ENCODE data around the gene TTN. TPM values are rescaled to one million over a fixed set of nuclear protein-coding genes. Genes with fewer than 3 reads are reported as not detected.

Gene TTN
- total RNA-seq, 1 donor from 2014 or later = 12.2 TPM

DNA sequence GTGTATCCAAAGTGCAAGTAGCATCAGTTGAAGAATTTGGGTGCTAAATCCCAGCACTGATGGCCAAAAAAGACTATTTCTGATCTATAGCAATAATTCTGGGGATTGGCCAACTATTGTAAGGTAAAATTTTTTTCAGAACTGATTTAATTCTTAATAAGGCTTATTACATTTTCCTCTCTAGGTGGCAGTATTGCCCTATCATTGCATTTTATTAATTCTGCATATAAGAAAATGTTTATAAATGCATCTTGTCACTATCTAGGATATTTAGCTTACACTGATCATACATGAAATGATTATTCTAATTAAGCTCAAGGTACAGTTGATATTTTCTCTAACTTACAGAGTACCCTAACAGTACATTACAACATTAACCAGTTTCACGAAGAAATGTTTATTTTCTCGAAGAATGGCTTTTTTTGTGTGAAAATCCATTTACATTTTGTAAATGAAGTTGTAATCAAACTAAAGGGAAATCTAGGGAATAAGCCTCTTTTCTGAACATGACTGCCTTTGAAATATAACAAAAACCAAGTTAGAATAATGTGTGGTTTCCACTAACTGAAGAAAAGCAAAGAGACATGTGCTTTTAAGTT lies 11.0 kb downstream of the TTN start:
- TF ChIP-seq, protein P1, sequence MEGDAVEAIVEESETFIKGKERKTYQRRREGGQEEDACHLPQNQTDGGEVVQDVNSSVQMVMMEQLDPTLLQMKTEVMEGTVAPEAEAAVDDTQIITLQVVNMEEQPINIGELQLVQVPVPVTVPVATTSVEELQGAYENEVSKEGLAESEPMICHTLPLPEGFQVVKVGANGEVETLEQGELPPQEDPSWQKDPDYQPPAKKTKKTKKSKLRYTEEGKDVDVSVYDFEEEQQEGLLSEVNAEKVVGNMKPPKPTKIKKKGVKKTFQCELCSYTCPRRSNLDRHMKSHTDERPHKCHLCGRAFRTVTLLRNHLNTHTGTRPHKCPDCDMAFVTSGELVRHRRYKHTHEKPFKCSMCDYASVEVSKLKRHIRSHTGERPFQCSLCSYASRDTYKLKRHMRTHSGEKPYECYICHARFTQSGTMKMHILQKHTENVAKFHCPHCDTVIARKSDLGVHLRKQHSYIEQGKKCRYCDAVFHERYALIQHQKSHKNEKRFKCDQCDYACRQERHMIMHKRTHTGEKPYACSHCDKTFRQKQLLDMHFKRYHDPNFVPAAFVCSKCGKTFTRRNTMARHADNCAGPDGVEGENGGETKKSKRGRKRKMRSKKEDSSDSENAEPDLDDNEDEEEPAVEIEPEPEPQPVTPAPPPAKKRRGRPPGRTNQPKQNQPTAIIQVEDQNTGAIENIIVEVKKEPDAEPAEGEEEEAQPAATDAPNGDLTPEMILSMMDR (IDR thresholded peaks at IDR 0.05; ENCODE audit: unreplicated experiment) = peak; percentile 71
- DNase-seq (ENCODE audit: low spot score, unreplicated experiment) = no peak
- no peak overlapping the region for H3K4me3 Mint-ChIP-seq (ENCODE audit: low read depth)
- peaks cover 11% of the 10 kb centered on the region for H3K36me3 Mint-ChIP-seq (ENCODE audit: insufficient read depth)
- peaks cover 4% of the 10 kb centered on the region for H3K9me3 Mint-ChIP-seq (ENCODE audit: low read depth)
- no peaks in the 10 kb centered on the region for H3K27me3 Mint-ChIP-seq
- no peaks in the 10 kb centered on the region for H3K4me1 Mint-ChIP-seq (ENCODE audit: low read depth)
- no peak overlapping the region for H3K27ac Mint-ChIP-seq

DNA sequence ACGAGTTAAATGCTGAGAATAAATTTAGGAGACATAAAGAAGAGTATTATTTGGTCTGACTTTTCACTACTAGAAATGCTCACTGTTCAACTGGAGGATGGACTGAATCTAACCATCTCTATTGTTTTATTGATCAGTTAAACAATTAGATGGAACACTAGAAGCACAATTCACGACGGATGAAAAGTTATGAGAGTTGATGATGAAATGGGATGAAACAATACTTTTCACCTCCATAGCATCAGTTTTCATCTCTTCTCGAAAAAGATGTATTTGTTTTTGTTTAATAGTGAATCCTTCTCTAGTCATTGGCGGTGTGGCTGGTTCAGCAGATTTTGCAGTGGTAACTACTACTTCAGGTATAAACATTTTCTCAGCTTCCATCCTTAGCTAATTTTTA lies 19.3 kb downstream of the TTN start:
- H3K27me3 Mint-ChIP-seq = no peaks in the 10 kb centered on the region
- H3K4me1 Mint-ChIP-seq (ENCODE audit: low read depth) = no peaks in the 10 kb centered on the region
- no peak overlapping the region for H3K4me3 Mint-ChIP-seq (ENCODE audit: low read depth)
- H3K27ac Mint-ChIP-seq = no peak overlapping the region
- H3K9me3 Mint-ChIP-seq (ENCODE audit: low read depth) = no peaks in the 10 kb centered on the region
- peaks cover under 1% of the 10 kb centered on the region for H3K36me3 Mint-ChIP-seq (ENCODE audit: insufficient read depth)
- no peak for DNase-seq (ENCODE audit: low spot score, unreplicated experiment)
- TF ChIP-seq, protein P1 (IDR thresholded peaks at IDR 0.05; ENCODE audit: unreplicated experiment) = no peak

DNA sequence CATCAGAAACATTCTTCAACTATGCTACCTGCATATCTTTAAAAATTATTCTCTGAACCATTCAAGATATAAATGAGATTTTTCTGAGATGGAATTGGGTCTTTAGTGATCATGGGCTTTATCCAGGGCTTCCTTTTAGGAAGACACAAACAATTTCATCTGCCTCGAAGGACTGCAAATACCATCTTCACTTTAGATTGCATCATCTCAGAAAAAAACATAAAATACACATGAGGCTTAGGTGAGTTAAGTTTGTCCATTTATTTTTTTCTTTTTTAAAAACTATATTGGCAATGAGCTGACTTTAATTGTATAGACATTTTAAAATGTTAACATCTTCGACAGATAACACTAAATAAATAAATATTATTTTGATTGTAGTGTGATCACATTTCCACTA lies 20.1 kb downstream of the TTN start:
- Mint-ChIP-seq H3K9me3 (ENCODE audit: low read depth) (no peaks in the 10 kb centered on the region), H3K27ac (no peak overlapping the region), H3K36me3 (ENCODE audit: insufficient read depth) (peaks cover 2% of the 10 kb centered on the region), H3K4me3 (ENCODE audit: low read depth) (no peak overlapping the region), H3K27me3 (no peaks in the 10 kb centered on the region), H3K4me1 (ENCODE audit: low read depth) (no peaks in the 10 kb centered on the region)
- TF ChIP-seq, protein P1 (IDR thresholded peaks at IDR 0.05; ENCODE audit: unreplicated experiment) = no peak
- DNase-seq (ENCODE audit: low spot score, unreplicated experiment) = no peak

DNA sequence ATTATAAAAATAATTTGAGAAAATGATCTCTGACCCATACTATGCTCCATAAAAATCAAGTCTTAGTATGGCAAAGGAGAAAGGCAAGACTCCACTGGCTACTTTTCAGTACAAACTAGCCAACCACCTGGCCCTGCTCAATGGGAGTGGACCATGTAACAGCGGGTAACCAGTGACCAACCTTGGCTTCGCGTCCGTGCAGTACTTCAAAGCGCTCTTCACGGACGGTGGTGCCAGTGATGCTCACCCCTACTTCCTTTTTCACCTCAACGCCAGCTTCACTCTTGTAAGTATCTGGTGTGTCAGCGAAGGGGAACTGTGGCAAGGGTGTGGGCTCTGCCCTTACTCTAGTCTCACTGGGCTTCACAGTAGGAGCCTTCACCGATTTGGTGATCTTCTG lies 23.3 kb downstream of the TTN start:
- TF ChIP-seq, protein P1 (IDR thresholded peaks at IDR 0.05; ENCODE audit: unreplicated experiment) = no peak
- no peaks in the 10 kb centered on the region for H3K27me3 Mint-ChIP-seq
- no peaks in the 10 kb centered on the region for H3K9me3 Mint-ChIP-seq (ENCODE audit: low read depth)
- no peak for DNase-seq (ENCODE audit: low spot score, unreplicated experiment)
- no peak overlapping the region for H3K4me3 Mint-ChIP-seq (ENCODE audit: low read depth)
- no peaks in the 10 kb centered on the region for H3K4me1 Mint-ChIP-seq (ENCODE audit: low read depth)
- H3K27ac Mint-ChIP-seq = no peak overlapping the region
- H3K36me3 Mint-ChIP-seq (ENCODE audit: insufficient read depth) = peaks cover 2% of the 10 kb centered on the region

GRCh38 chr2:178782236-178782635 lies 25.0 kb downstream of the TTN start:
- DNase-seq (ENCODE audit: low spot score, unreplicated experiment) = no peak
- H3K27me3 Mint-ChIP-seq = no peaks in the 10 kb centered on the region
- peaks cover 2% of the 10 kb centered on the region for H3K36me3 Mint-ChIP-seq (ENCODE audit: insufficient read depth)
- TF ChIP-seq, protein P1 (IDR thresholded peaks at IDR 0.05; ENCODE audit: unreplicated experiment) = no peak
- H3K4me3 Mint-ChIP-seq (ENCODE audit: low read depth) = no peak overlapping the region
- H3K27ac Mint-ChIP-seq = no peak overlapping the region
- H3K4me1 Mint-ChIP-seq (ENCODE audit: low read depth) = no peaks in the 10 kb centered on the region
- H3K9me3 Mint-ChIP-seq (ENCODE audit: low read depth) = no peaks in the 10 kb centered on the region

Measured in progenitor cell of endocrine pancreas (in vitro differentiated cells).